Endothelial cell of umbilical vein (primary cell): ENCODE measurements around the gene GALNT9. TPM values are rescaled to one million over a fixed set of nuclear protein-coding genes. Genes with fewer than 3 reads are reported as not detected.

ENCODE experiments used
- BruUV-seq: library from RNA; stranded (reverse); fragments of 400-500 nt; replicated peaks from 2 replicates; lab custom pipeline; 2021; lab: Mats Ljungman, UMichigan
- CTCF ChIA-PET: fragments of 300-600, 350-600 bp; sonication (Branson Sonifier 250); formaldehyde crosslinking; loops from one replicate; lab custom pipeline; 2021; ENCODE audit warnings: antibody characterized with exemption, inconsistent platforms; lab: Charles Lee
- POLR2A ChIA-PET: fragments of 300-600, 350-600 bp; sonication (Branson Sonifier 250); formaldehyde crosslinking; loops from one replicate; lab custom pipeline; 2021; ENCODE audit warnings: antibody characterized with exemption, inconsistent platforms; lab: Charles Lee
- DNase-seq: peaks from one replicate; pipeline ENCODE4 v3.0.0-alpha.2; 2011; ENCODE audit warnings: low read depth, low spot score
- FAIRE-seq: peaks from 2 replicates; lab custom pipeline; 2011; peaks lifted over from hg19 to GRCh38; lab: Jason Lieb, UNC
- H2AFZ ChIP-seq: 2 replicates; pipeline ENCODE4 v1.6.0; 2012; ENCODE audit warnings: low read depth, low read length, control low read depth, inconsistent platforms
- H3K27ac ChIP-seq: 2 replicates; pipeline ENCODE4 v1.5.1; 2011; ENCODE audit warnings: low read depth, mild to moderate bottlenecking, control low read depth, low read length, moderate library complexity; ENCODE audit not compliant: insufficient read depth
- H3K27me3 ChIP-seq, 2 experiments: 2 replicates each; pipeline versions ENCODE4 v1.6.0 to v1.6.1; 2011; ENCODE audit warnings: low read length in 2 of 2, mixed read lengths in 1 of 2; ENCODE audit not compliant: control insufficient read depth in 2 of 2, insufficient read depth in 2 of 2
- H3K36me3 ChIP-seq, 2 experiments: 2 replicates in 1 of 2; 3 replicates in 1 of 2; pipeline ENCODE4 v1.5.1; 2011; ENCODE audit warnings: low read length in 2 of 2, mild to moderate bottlenecking in 1 of 2, moderate library complexity in 1 of 2; ENCODE audit not compliant: control insufficient read depth in 2 of 2, insufficient read depth in 2 of 2; ENCODE audit errors: extremely low read depth in 1 of 2
- H3K4me1 ChIP-seq: 3 replicates; pipeline ENCODE4 v1.5.1; 2011; ENCODE audit warnings: mild to moderate bottlenecking, low read length; ENCODE audit not compliant: control insufficient read depth, insufficient read depth; ENCODE audit errors: extremely low read depth
- H3K4me2 ChIP-seq: 2 replicates; pipeline ENCODE4 v1.6.1; 2011; ENCODE audit warnings: low read length, control low read depth, mixed read lengths; ENCODE audit not compliant: insufficient read depth
- H3K4me3 ChIP-seq, 3 experiments: fragments of 200-600 bp in 1 of 3; sonication (generic), shearing (Covaris generic) in 1 of 3; replicated peaks in 1 of 3; 2 replicates each; pipeline ENCODE4 v1.5.1; 2011 to 2016; ENCODE audit warnings: control low read depth in 3 of 3, low read length in 3 of 3, mild to moderate bottlenecking in 2 of 3, inconsistent platforms in 1 of 3, low read depth in 1 of 3, moderate library complexity in 1 of 3; ENCODE audit not compliant: insufficient read depth in 1 of 3
- H3K79me2 ChIP-seq: 2 replicates; pipeline ENCODE4 v1.6.0; 2012; ENCODE audit warnings: low read length, inconsistent platforms; ENCODE audit not compliant: control insufficient read depth, insufficient read depth
- H3K9ac ChIP-seq: replicated peaks from 2 replicates; pipeline ENCODE3; 2011; ENCODE audit warnings: low read length, control low read depth; ENCODE audit not compliant: insufficient read depth; ENCODE audit errors: extremely low read depth
- H3K9me1 ChIP-seq: replicated peaks from 3 replicates; pipeline ENCODE4 v1.6.0; 2011; ENCODE audit warnings: mild to moderate bottlenecking, low read length; ENCODE audit not compliant: control insufficient read depth, insufficient read depth; ENCODE audit errors: extremely low read depth
- H3K9me3 ChIP-seq: replicated peaks from 2 replicates; pipeline ENCODE4 v1.5.1; 2012; ENCODE audit warnings: low read length, inconsistent platforms; ENCODE audit not compliant: control insufficient read depth, insufficient read depth
- H4K20me1 ChIP-seq: replicated peaks from 2 replicates; pipeline ENCODE3; 2011; ENCODE audit warnings: mild to moderate bottlenecking, low read length; ENCODE audit not compliant: control insufficient read depth, insufficient read depth; ENCODE audit errors: extremely low read depth
- CTCF ChIP-seq, 2 donors: IDR thresholded peaks; 1 replicate in 1 of 2; 2 replicates in 1 of 2; pipeline ENCODE4 v1.5.1; 2011; ENCODE audit warnings: low read length in 2 of 2, mild to moderate bottlenecking in 2 of 2, moderate library complexity in 2 of 2, control low read depth in 1 of 2, inconsistent platforms in 1 of 2, low read depth in 1 of 2; ENCODE audit not compliant: insufficient read depth in 1 of 2; ENCODE audit errors: extremely low read depth in 1 of 2
- EZH2 ChIP-seq: IDR thresholded peaks from 2 replicates; pipeline ENCODE4 v1.6.1; 2012; ENCODE audit warnings: borderline replicate concordance, low read depth, mild to moderate bottlenecking, moderate library complexity, low read length, inconsistent platforms; ENCODE audit not compliant: severe bottlenecking
- FOS ChIP-seq: IDR thresholded peaks from 2 replicates; pipeline ENCODE4 v1.6.1; 2011; ENCODE audit warnings: mild to moderate bottlenecking, low read length, moderate library complexity, borderline replicate concordance; ENCODE audit not compliant: insufficient read depth
- GATA2 ChIP-seq: IDR thresholded peaks from 2 replicates; pipeline ENCODE4 v1.7.0; 2011; ENCODE audit warnings: low read depth, mild to moderate bottlenecking, moderate library complexity, mixed read lengths, low read length; ENCODE audit not compliant: insufficient read length, insufficient read depth
- JUN ChIP-seq: IDR thresholded peaks from 2 replicates; pipeline ENCODE4 v1.6.1; 2011; ENCODE audit warnings: borderline replicate concordance, low read depth; ENCODE audit not compliant: insufficient read length, insufficient read depth
- MAX ChIP-seq: IDR thresholded peaks from 2 replicates; pipeline ENCODE4 v1.6.1; 2011; ENCODE audit not compliant: insufficient read depth, insufficient read length
- MYC ChIP-seq: IDR thresholded peaks from one replicate; pipeline ENCODE4 v1.6.1; 2011; ENCODE audit warnings: mild to moderate bottlenecking, low read depth, low read length
- POLR2A ChIP-seq: IDR thresholded peaks from 2 replicates; pipeline ENCODE4 v1.6.1; 2012; ENCODE audit warnings: low read depth, mild to moderate bottlenecking, control low read depth, low read length
- POLR2AphosphoS5 ChIP-seq: IDR thresholded peaks from 2 replicates; pipeline ENCODE4 v1.6.1; 2012; ENCODE audit warnings: low read depth, mild to moderate bottlenecking, control low read depth, low read length, moderate library complexity; ENCODE audit not compliant: insufficient read depth
- dilution Hi-C: fragments of 300-500 bp; cut with MboI; formaldehyde crosslinking; loops from one replicate; pipeline ENCODE4 v1.15.0; 2019; ENCODE audit warnings: low sequenced_read_pairs; ENCODE audit not compliant: extremely low pct_ligation_motif_present
- intact Hi-C: fragments of 100-400 bp; cut with micrococcal nuclease; formaldehyde crosslinking; loops from one replicate; pipeline ENCODE4 v1.10.0; 2022
- polyA plus RNA-seq, 4 experiments: library from polyadenylated mRNA; depleted of rRNA in 3 of 4; stranded (reverse) in 3 of 4; unstranded in 1 of 4; fragments of >200 nt; gene quantifications; 2 replicates each; pipeline versions ENCODE4 v1.2.1 to v1.2.3, GENCODE V29; 2011 to 2012; ENCODE audit warnings: missing spikeins in 1 of 4
- total RNA-seq: library from RNA; stranded (reverse); gene quantifications from 2 replicates; pipeline ENCODE4 v1.2.3, GENCODE V29; 2021

GALNT9 gene
- total and polyA plus RNA-seq, 2 donors (not counting 3 experiments of a cell fraction or from before 2014, with no cell fraction given): 0.14 to 0.73 TPM

- Histone ChIP-seq H3K4me1 (no peaks in the 10 kb centered on the region), H3K36me3 (peaks cover 0 to 6% of the 10 kb centered on the region in 2 experiments), H3K4me3 (no peak overlapping the region), H2AFZ (no peak overlapping the region), H3K27me3 (no peaks in the 10 kb centered on the region), H3K9ac (no peak overlapping the region), H3K9me3 (no peaks in the 10 kb centered on the region), H4K20me1 (no peaks in the 10 kb centered on the region), H3K27ac (no peak overlapping the region), H3K4me2 (no peak overlapping the region), H3K79me2 (no peaks in the 10 kb centered on the region), H3K9me1 (no peaks in the 10 kb centered on the region)
- FAIRE-seq (no peak), DNase-seq (no peak)
- no TSS peak for BruUV-seq
- ChIA-PET POLR2A (no interaction called here), CTCF (interaction anchor here (1.1 to 1.5 kb wide), 4 partner anchors 55 to 462 kb away, joined by 4 to 9 read pairs (median 6); no protein-coding TSS in a partner anchor)
- dilution Hi-C loops (no loop called here), intact Hi-C loops (loop anchor here (1.0 kb wide), 2 partner anchors 64 to 369 kb away; no protein-coding TSS in a partner anchor)
- TF ChIP-seq FOS: no peak
- no peak for TF ChIP-seq JUN
- no peak for TF ChIP-seq EZH2
- no peak for TF ChIP-seq POLR2AphosphoS5
- TF ChIP-seq CTCF (IDR thresholded peaks at IDR 0.05; ENCODE audit: extremely low read depth in 1 of 2, insufficient read depth in 1 of 2, low read depth in 1 of 2, low read length in 2 of 2): no peak
- no peak for TF ChIP-seq MAX
- TF ChIP-seq MYC: no peak
- no peak for TF ChIP-seq GATA2
- TF ChIP-seq POLR2A: no peak
Observed at GRCh38 chr12:132154941-132155770, 174.2 kb downstream of the GALNT9 start.
